ENCODE measurements around the gene FLT3.

DNA sequence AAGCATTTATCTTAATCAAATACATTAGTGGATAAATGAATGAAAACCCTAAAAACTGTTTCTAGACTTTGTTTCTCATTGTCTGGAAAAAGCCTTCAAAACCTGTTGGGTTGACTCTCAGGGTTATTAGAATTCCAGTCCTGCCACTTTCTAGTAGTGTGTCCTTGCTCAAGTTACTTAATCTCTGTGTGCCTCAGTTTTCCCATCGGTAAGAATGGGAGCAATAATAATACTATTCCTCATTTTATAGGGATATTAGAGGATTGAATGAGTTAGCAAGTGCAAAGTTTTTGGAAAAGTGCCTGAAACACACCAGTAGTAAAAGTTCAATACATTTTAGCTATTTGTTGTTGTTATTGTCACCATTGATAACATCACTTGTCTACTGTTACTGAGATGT lies 114.8 kb downstream of the FLT3 start:
- no peak for TF ChIP-seq POLR2A (IDR thresholded peaks at IDR 0.05; ENCODE audit: extremely low read depth, insufficient read length)
- TF ChIP-seq, protein P1, sequence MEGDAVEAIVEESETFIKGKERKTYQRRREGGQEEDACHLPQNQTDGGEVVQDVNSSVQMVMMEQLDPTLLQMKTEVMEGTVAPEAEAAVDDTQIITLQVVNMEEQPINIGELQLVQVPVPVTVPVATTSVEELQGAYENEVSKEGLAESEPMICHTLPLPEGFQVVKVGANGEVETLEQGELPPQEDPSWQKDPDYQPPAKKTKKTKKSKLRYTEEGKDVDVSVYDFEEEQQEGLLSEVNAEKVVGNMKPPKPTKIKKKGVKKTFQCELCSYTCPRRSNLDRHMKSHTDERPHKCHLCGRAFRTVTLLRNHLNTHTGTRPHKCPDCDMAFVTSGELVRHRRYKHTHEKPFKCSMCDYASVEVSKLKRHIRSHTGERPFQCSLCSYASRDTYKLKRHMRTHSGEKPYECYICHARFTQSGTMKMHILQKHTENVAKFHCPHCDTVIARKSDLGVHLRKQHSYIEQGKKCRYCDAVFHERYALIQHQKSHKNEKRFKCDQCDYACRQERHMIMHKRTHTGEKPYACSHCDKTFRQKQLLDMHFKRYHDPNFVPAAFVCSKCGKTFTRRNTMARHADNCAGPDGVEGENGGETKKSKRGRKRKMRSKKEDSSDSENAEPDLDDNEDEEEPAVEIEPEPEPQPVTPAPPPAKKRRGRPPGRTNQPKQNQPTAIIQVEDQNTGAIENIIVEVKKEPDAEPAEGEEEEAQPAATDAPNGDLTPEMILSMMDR (IDR thresholded peaks at IDR 0.05; ENCODE audit: low read depth, low read length), result no peak
- TF ChIP-seq, protein P2, sequence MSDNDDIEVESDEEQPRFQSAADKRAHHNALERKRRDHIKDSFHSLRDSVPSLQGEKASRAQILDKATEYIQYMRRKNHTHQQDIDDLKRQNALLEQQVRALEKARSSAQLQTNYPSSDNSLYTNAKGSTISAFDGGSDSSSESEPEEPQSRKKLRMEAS (IDR thresholded peaks at IDR 0.05; ENCODE audit: low read depth, low read length), result no peak
